ENCODE measurements around the gene ASAP3. TPM values are rescaled to one million over a fixed set of nuclear protein-coding genes. Genes with fewer than 3 reads are reported as not detected.

Gene ASAP3
- total and polyA plus RNA-seq, 2 of the 4 experiments (the other 2 are of a cell fraction), result 18.6 to 18.8 TPM

GRCh38 chr1:23481904-23482303, 2.1 kb downstream of the ASAP3 start:
- Histone ChIP-seq H2AFZ (replicated peaks; ENCODE audit: low read length, poor library complexity) (no peak overlapping the region), H2BK20ac (ENCODE audit: low read depth, low read length) (no peak overlapping the region), H3K4me1 (ENCODE audit: control insufficient read depth, insufficient read depth, low read length) (peaks cover 10% of the 10 kb centered on the region; the same call in 1 of the 2 replicates), H3K4ac (ENCODE audit: low read depth, low read length) (no peak overlapping the region), H3K9me1 (ENCODE audit: insufficient read depth, low read length) (peaks cover 8% of the 10 kb centered on the region; the same call in 1 of the 2 replicates), H3K56ac (ENCODE audit: extremely low read depth, insufficient read depth, low read length) (no peak overlapping the region), H3K27ac (ENCODE audit: insufficient read depth, low read length) (no peak overlapping the region), H2BK120ac (ENCODE audit: low read depth, low read length) (no peak overlapping the region), H3K18ac (ENCODE audit: low read depth, low read length) (no peak overlapping the region), H3K4me3 (ENCODE audit: insufficient read depth, low read depth, low read length) (no peak overlapping the region), H4K5ac (ENCODE audit: low read depth, low read length) (no peak overlapping the region), H4K8ac (ENCODE audit: low read depth in 2 of 2, low read length in 2 of 2) (no peak overlapping the region), H2AK5ac (ENCODE audit: low read depth, low read length) (no peak overlapping the region), H3K4me2 (ENCODE audit: low read depth, low read length) (no peak overlapping the region), H3K23ac (ENCODE audit: low read depth, low read length) (0 out of 2 replicates have a peak overlapping the region, but pooled peaks have one; percentile 2), H3K79me1 (ENCODE audit: low read depth in 1 of 2, low read length in 2 of 2) (peaks cover 10 to 51% of the 10 kb centered on the region in 2 experiments; a peak in 3 of 4 replicates), H3K9me3 (ENCODE audit: control insufficient read depth, insufficient read depth, low read length) (no peaks in the 10 kb centered on the region), H4K91ac (ENCODE audit: insufficient read depth, low read depth, low read length) (no peak overlapping the region), H3K27me3 (ENCODE audit: control insufficient read depth, insufficient read depth, low read length) (no peaks in the 10 kb centered on the region; the same call in 1 of the 2 replicates), H3K9ac (ENCODE audit: low read depth, low read length) (no peak overlapping the region), H4K20me1 (ENCODE audit: insufficient read depth, low read length) (peaks cover 4% of the 10 kb centered on the region; the same call in 1 of the 2 replicates), H2AK9ac (replicated peaks; ENCODE audit: low read depth, low read length, poor library complexity) (no peak overlapping the region), H3K36me3 (ENCODE audit: control insufficient read depth, insufficient read depth, low read length) (0 out of 2 replicates have a peak, but pooled peaks cover 1% of the 10 kb centered on the region), H2BK15ac (ENCODE audit: low read depth, low read length) (no peak overlapping the region), H2BK5ac (ENCODE audit: low read depth, low read length, poor library complexity, severe bottlenecking) (no peak overlapping the region), H3K14ac (replicated peaks; ENCODE audit: low read depth, low read length) (no peak overlapping the region)
- ChIA-PET POLR2A (ENCODE audit: unreplicated experiment) (no interaction called here), CTCF (interaction anchor here (2.6 kb wide), 1 partner anchor 60 kb away, joined by 6 read pairs; no protein-coding TSS in a partner anchor)
- in situ Hi-C loops (cut with MboI; ENCODE audit: low sequenced_read_pairs), result no loop called here
- no peak for DNase-seq
- no peak for ATAC-seq (ENCODE audit: low read depth)
- no TSS peak for BruUV-seq (replicated peaks)
- no peak for TF ChIP-seq MXI1 (IDR thresholded peaks at IDR 0.05; ENCODE audit: borderline replicate concordance, low read depth, low read length)
- no peak for TF ChIP-seq NFE2L2 (IDR thresholded peaks at IDR 0.05; ENCODE audit: low read depth, low read length)
- TF ChIP-seq RAD21 (IDR thresholded peaks at IDR 0.05; ENCODE audit: low read length), result no peak
- TF ChIP-seq RCOR1 (IDR thresholded peaks at IDR 0.05; ENCODE audit: insufficient replicate concordance, low read length), result no peak
- no peak for TF ChIP-seq CEBPB (IDR thresholded peaks at IDR 0.05; ENCODE audit: low read depth, low read length)
- no peak for TF ChIP-seq MAFK (IDR thresholded peaks at IDR 0.05; ENCODE audit: low read depth, low read length)
- TF ChIP-seq POLR2A (IDR thresholded peaks at IDR 0.05; ENCODE audit: low read depth, low read length), result no peak
- no peak for TF ChIP-seq MAZ (IDR thresholded peaks at IDR 0.05; ENCODE audit: borderline replicate concordance, low read depth, low read length)
- TF ChIP-seq SMC3 (IDR thresholded peaks at IDR 0.05; ENCODE audit: low read depth, low read length), result no peak
- no peak for TF ChIP-seq RFX5 (IDR thresholded peaks at IDR 0.05; ENCODE audit: low read depth, low read length)
- TF ChIP-seq CHD1 (IDR thresholded peaks at IDR 0.05; ENCODE audit: low read depth, low read length), result no peak
- TF ChIP-seq FOS (IDR thresholded peaks at IDR 0.05; ENCODE audit: low read depth, low read length), result no peak
- no peak for TF ChIP-seq ELK1 (IDR thresholded peaks at IDR 0.05; ENCODE audit: borderline replicate concordance, low read depth, low read length)
- WGBS, 2 experiments (ENCODE audit: extremely low coverage in 2 of 2, insufficient read length in 1 of 2), result 100% methylated on average over 3 of the region's 6 CpGs; no CpG with 5 or more reads in 1 of the 2 experiments
- intact Hi-C loops (cut with micrococcal nuclease), result loop anchor here (5.0 kb wide), 1 partner anchor 140 kb away; the partner anchor contains the start of gene HNRNPR
- dilution Hi-C loops (cut with HindIII; ENCODE audit: low sequenced_read_pairs, unreplicated experiment), result no loop called here
